GM12878 (cell line): Measurements from ENCODE around the gene GNAQ. TPM values are rescaled to one million over a fixed set of nuclear protein-coding genes. Genes with fewer than 3 reads are reported as not detected.

Experiments used
- ATF7 ChIP-seq: fragments of 450-650 bp; IDR thresholded peaks from 2 replicates; pipeline ENCODE4 v1.6.1; 2016; ENCODE audit warnings: low read depth, mild to moderate bottlenecking
- BHLHE40 ChIP-seq, 2 experiments: fragments of 450-650 bp in 1 of 2; IDR thresholded peaks; 2 replicates each; pipeline ENCODE4 v1.6.1; 2011 to 2017; ENCODE audit warnings: low read depth in 2 of 2, borderline replicate concordance in 1 of 2, improper control_type of control experiment in 1 of 2, low read length in 1 of 2, mild to moderate bottlenecking in 1 of 2
- IKZF1 ChIP-seq: fragments of 450-650 bp; conservative IDR thresholded peaks from 2 replicates; pipeline ENCODE4 v1.6.1; 2017; ENCODE audit warnings: antibody characterized with exemption, mild to moderate bottlenecking
- JUND ChIP-seq: IDR thresholded peaks from 2 replicates; pipeline ENCODE4 v1.6.1; 2012; ENCODE audit warnings: low read depth, mild to moderate bottlenecking, low read length, improper control_type of control experiment, moderate library complexity
- NFIC ChIP-seq: IDR thresholded peaks from 2 replicates; pipeline ENCODE4 v1.6.1; 2012; ENCODE audit warnings: low read depth, mild to moderate bottlenecking, inconsistent platforms, low read length, moderate library complexity
- NFYB ChIP-seq: IDR thresholded peaks from 2 replicates; pipeline ENCODE4 v1.6.1; 2011; ENCODE audit warnings: low read depth, mild to moderate bottlenecking, low read length, improper control_type of control experiment, moderate library complexity; ENCODE audit not compliant: insufficient read depth
- NR2C1 ChIP-seq: fragments of 450-650 bp; IDR thresholded peaks from 2 replicates; pipeline ENCODE4 v1.6.1; 2017; ENCODE audit warnings: antibody characterized with exemption, mild to moderate bottlenecking, moderate library complexity
- NR2C2 ChIP-seq: IDR thresholded peaks from 2 replicates; pipeline ENCODE4 v1.6.1; 2011; ENCODE audit warnings: borderline replicate concordance, low read depth; ENCODE audit not compliant: control insufficient read depth, insufficient read length
- polyA plus RNA-seq, 11 experiments: library from polyadenylated mRNA; depleted of rRNA in 4 of 11; unstranded in 6 of 11; stranded (reverse) in 5 of 11; fragments of >200 nt; fragmentation: Nextera tagmentation in 4 of 11; fragmentation: Illumina TruSeq in 1 of 11; extraction: Ambion mirVana in 4 of 11; extraction: Trizol in 1 of 11; gene quantifications; 1 replicate in 1 of 11; 2 replicates in 10 of 11; pipeline versions ENCODE4 v1.2.1 to v1.2.3, GENCODE V29; 2011 to 2016; ENCODE audit warnings: inconsistent platforms in 2 of 11, missing spikeins in 2 of 11, low read depth in 1 of 11
- total RNA-seq, 4 experiments: library from RNA; depleted of rRNA in 3 of 4; stranded (reverse); fragments of >200 nt in 3 of 4; fragmentation: Illumina TruSeq in 1 of 4; extraction: Trizol in 1 of 4; gene quantifications; 2 replicates each; pipeline versions ENCODE4 v1.2.1 to v1.2.3, GENCODE V29; 2013 to 2021
- TF ChIP-seq, protein P1 (sequence below): fragments of 450-650 bp; IDR thresholded peaks from 2 replicates; pipeline ENCODE4 v1.6.1; 2018; ENCODE audit warnings: mild to moderate bottlenecking, low read depth, moderate library complexity; ENCODE audit not compliant: partially characterized antibody
- TF ChIP-seq, protein P2 (sequence below): fragments of 450-650 bp; IDR thresholded peaks from 2 replicates; pipeline ENCODE4 v1.6.1; 2016; ENCODE audit warnings: mild to moderate bottlenecking
- TF ChIP-seq, protein P3 (sequence below): fragments of 450-650 bp; IDR thresholded peaks from 2 replicates; pipeline ENCODE4 v1.6.1; 2017; ENCODE audit warnings: mild to moderate bottlenecking, low read depth, inconsistent platforms; ENCODE audit not compliant: poor library complexity, severe bottlenecking
- TF ChIP-seq, protein P4 (sequence below): fragments of 450-650 bp; IDR thresholded peaks from 2 replicates; pipeline ENCODE4 v1.6.1; 2017; ENCODE audit warnings: low read depth, mild to moderate bottlenecking, moderate library complexity
- TF ChIP-seq, protein P5 (sequence below): fragments of 450-650 bp; formaldehyde crosslinking; IDR thresholded peaks from 2 replicates; pipeline ENCODE4 v1.4.0; 2020; ENCODE audit warnings: mild to moderate bottlenecking, moderate library complexity
- TF ChIP-seq, protein P6 (sequence below): IDR thresholded peaks from 2 replicates; pipeline ENCODE4 v1.6.1; 2011; ENCODE audit warnings: mild to moderate bottlenecking, low read depth, low read length, moderate library complexity; ENCODE audit not compliant: insufficient replicate concordance
- TF ChIP-seq, protein P7 (sequence below): IDR thresholded peaks from 2 replicates; pipeline ENCODE4 v1.6.1; 2012; ENCODE audit warnings: low read depth, low read length, improper control_type of control experiment

Gene GNAQ
- total and polyA plus RNA-seq, 10 of the 15 experiments (the other 5 are each of a cell fraction or from before 2014, with no cell fraction given): 0.15 to 47.2 (median 0.49) TPM

DNA sequence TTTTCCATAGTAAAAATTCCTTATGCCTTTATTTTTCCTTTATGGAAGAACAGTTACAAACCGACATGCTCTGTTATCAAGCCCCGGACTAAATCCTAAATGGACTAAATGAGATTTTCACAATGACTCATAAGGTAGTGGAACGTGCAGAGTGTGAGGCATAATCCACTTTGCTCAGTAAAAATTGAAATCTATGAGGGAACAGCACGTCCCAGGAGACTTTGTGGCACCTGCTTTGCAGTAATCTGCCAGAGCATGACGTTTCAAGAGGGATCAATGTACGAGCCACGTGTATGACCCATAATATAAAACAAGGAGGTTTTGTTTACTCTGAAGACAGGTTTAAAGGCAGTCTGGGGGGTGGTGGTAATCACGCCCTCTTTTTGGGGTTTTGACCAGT lies 299.7 kb downstream of the GNAQ start (continued):
- TF ChIP-seq, protein P1, sequence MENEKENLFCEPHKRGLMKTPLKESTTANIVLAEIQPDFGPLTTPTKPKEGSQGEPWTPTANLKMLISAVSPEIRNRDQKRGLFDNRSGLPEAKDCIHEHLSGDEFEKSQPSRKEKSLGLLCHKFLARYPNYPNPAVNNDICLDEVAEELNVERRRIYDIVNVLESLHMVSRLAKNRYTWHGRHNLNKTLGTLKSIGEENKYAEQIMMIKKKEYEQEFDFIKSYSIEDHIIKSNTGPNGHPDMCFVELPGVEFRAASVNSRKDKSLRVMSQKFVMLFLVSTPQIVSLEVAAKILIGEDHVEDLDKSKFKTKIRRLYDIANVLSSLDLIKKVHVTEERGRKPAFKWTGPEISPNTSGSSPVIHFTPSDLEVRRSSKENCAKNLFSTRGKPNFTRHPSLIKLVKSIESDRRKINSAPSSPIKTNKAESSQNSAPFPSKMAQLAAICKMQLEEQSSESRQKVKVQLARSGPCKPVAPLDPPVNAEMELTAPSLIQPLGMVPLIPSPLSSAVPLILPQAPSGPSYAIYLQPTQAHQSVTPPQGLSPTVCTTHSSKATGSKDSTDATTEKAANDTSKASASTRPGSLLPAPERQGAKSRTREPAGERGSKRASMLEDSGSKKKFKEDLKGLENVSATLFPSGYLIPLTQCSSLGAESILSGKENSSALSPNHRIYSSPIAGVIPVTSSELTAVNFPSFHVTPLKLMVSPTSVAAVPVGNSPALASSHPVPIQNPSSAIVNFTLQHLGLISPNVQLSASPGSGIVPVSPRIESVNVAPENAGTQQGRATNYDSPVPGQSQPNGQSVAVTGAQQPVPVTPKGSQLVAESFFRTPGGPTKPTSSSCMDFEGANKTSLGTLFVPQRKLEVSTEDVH: no peak
- TF ChIP-seq NR2C1 (no peak), IKZF1 (peak; percentile 92), BHLHE40 (IDR thresholded peaks at IDR 0.05; ENCODE audit: borderline replicate concordance in 1 of 2, low read depth in 2 of 2, low read length in 1 of 2) (peak; percentile 95 to 97), ATF7 (peak; percentile 66), NR2C2 (no peak), NFYB (no peak), JUND (peak; percentile 47; the same call in 1 of the 2 replicates), NFIC (no peak)
- TF ChIP-seq, protein P2, sequence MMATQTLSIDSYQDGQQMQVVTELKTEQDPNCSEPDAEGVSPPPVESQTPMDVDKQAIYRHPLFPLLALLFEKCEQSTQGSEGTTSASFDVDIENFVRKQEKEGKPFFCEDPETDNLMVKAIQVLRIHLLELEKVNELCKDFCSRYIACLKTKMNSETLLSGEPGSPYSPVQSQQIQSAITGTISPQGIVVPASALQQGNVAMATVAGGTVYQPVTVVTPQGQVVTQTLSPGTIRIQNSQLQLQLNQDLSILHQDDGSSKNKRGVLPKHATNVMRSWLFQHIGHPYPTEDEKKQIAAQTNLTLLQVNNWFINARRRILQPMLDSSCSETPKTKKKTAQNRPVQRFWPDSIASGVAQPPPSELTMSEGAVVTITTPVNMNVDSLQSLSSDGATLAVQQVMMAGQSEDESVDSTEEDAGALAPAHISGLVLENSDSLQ: no peak
- TF ChIP-seq, protein P3, sequence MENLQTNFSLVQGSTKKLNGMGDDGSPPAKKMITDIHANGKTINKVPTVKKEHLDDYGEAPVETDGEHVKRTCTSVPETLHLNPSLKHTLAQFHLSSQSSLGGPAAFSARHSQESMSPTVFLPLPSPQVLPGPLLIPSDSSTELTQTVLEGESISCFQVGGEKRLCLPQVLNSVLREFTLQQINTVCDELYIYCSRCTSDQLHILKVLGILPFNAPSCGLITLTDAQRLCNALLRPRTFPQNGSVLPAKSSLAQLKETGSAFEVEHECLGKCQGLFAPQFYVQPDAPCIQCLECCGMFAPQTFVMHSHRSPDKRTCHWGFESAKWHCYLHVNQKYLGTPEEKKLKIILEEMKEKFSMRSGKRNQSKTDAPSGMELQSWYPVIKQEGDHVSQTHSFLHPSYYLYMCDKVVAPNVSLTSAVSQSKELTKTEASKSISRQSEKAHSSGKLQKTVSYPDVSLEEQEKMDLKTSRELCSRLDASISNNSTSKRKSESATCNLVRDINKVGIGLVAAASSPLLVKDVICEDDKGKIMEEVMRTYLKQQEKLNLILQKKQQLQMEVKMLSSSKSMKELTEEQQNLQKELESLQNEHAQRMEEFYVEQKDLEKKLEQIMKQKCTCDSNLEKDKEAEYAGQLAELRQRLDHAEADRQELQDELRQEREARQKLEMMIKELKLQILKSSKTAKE: peak; percentile 20
- TF ChIP-seq, protein P4, sequence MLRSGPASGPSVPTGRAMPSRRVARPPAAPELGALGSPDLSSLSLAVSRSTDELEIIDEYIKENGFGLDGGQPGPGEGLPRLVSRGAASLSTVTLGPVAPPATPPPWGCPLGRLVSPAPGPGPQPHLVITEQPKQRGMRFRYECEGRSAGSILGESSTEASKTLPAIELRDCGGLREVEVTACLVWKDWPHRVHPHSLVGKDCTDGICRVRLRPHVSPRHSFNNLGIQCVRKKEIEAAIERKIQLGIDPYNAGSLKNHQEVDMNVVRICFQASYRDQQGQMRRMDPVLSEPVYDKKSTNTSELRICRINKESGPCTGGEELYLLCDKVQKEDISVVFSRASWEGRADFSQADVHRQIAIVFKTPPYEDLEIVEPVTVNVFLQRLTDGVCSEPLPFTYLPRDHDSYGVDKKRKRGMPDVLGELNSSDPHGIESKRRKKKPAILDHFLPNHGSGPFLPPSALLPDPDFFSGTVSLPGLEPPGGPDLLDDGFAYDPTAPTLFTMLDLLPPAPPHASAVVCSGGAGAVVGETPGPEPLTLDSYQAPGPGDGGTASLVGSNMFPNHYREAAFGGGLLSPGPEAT: peak; percentile 93
- TF ChIP-seq, protein P5, sequence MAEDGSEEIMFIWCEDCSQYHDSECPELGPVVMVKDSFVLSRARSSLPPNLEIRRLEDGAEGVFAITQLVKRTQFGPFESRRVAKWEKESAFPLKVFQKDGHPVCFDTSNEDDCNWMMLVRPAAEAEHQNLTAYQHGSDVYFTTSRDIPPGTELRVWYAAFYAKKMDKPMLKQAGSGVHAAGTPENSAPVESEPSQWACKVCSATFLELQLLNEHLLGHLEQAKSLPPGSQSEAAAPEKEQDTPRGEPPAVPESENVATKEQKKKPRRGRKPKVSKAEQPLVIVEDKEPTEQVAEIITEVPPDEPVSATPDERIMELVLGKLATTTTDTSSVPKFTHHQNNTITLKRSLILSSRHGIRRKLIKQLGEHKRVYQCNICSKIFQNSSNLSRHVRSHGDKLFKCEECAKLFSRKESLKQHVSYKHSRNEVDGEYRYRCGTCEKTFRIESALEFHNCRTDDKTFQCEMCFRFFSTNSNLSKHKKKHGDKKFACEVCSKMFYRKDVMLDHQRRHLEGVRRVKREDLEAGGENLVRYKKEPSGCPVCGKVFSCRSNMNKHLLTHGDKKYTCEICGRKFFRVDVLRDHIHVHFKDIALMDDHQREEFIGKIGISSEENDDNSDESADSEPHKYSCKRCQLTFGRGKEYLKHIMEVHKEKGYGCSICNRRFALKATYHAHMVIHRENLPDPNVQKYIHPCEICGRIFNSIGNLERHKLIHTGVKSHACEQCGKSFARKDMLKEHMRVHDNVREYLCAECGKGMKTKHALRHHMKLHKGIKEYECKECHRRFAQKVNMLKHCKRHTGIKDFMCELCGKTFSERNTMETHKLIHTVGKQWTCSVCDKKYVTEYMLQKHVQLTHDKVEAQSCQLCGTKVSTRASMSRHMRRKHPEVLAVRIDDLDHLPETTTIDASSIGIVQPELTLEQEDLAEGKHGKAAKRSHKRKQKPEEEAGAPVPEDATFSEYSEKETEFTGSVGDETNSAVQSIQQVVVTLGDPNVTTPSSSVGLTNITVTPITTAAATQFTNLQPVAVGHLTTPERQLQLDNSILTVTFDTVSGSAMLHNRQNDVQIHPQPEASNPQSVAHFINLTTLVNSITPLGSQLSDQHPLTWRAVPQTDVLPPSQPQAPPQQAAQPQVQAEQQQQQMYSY: no peak
- TF ChIP-seq, protein P6, sequence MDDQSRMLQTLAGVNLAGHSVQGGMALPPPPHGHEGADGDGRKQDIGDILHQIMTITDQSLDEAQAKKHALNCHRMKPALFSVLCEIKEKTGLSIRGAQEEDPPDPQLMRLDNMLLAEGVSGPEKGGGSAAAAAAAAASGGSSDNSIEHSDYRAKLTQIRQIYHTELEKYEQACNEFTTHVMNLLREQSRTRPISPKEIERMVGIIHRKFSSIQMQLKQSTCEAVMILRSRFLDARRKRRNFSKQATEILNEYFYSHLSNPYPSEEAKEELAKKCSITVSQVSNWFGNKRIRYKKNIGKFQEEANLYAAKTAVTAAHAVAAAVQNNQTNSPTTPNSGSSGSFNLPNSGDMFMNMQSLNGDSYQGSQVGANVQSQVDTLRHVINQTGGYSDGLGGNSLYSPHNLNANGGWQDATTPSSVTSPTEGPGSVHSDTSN: no peak
- TF ChIP-seq, protein P7, sequence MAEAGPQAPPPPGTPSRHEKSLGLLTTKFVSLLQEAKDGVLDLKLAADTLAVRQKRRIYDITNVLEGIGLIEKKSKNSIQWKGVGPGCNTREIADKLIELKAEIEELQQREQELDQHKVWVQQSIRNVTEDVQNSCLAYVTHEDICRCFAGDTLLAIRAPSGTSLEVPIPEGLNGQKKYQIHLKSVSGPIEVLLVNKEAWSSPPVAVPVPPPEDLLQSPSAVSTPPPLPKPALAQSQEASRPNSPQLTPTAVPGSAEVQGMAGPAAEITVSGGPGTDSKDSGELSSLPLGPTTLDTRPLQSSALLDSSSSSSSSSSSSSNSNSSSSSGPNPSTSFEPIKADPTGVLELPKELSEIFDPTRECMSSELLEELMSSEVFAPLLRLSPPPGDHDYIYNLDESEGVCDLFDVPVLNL: no peak
